Skin epidermis (tissue), 12 donors: ENCODE results near the gene DCLK3.

Source experiments
- H3K27ac ChIP-seq, 21 experiments: fragments of 200-600 bp; sonication (generic) in 11 of 21; one replicate each; pipeline ENCODE4 v1.5.0; 2020; ENCODE audit warnings: mild to moderate bottlenecking in 3 of 21, inconsistent platforms in 2 of 21, moderate library complexity in 2 of 21
- H3K4me3 ChIP-seq, 7 experiments: fragments of 200-600 bp; sonication (generic) in 2 of 7; one replicate each; pipeline ENCODE4 v1.5.0; 2020; ENCODE audit warnings: inconsistent platforms in 2 of 7, mild to moderate bottlenecking in 2 of 7, moderate library complexity in 1 of 7

DCLK3 gene

GRCh38 chr3:36763850-36764703, at the start of gene DCLK3:
Gene DCLK3 (minus strand): TSS chr3:36764553. CDS start chr3:36764263, 290 bp downstream.
- peak within 1 kb of the TSS in 6 of 7 experiments; percentile 7 to 46 (median 26) for H3K4me3 ChIP-seq
- H3K27ac ChIP-seq = no peak within 1 kb of the TSS

GRCh38 chr3:36813305-36813704, 49.0 kb upstream of the DCLK3 start:
- Histone ChIP-seq H3K4me3 (no peak overlapping the region), H3K27ac (peak overlapping the region in 6 of 21 experiments; percentile 10 to 50 (median 40))

- no peak overlapping the region for H3K27ac ChIP-seq
- no peak overlapping the region for H3K4me3 ChIP-seq
Measured at GRCh38 chr3:36812240-36812639, 47.9 kb upstream of the DCLK3 start.

- H3K4me3 ChIP-seq = no peak overlapping the region
- H3K27ac ChIP-seq = no peak overlapping the region
Measured at GRCh38 chr3:36811768-36812167, 47.4 kb upstream of the DCLK3 start.

- no peak overlapping the region for H3K27ac ChIP-seq
Measured at GRCh38 chr3:36804295-36805055, 40.1 kb upstream of the DCLK3 start.

GRCh38 chr3:36803091-36803791, 38.9 kb upstream of the DCLK3 start:
- H3K4me3 ChIP-seq = no peak overlapping the region
- H3K27ac ChIP-seq = no peak overlapping the region

More at GRCh38 chr3:36804295-36805055, 40.1 kb upstream of the DCLK3 start:
- no peak overlapping the region for H3K4me3 ChIP-seq

- H3K4me3 ChIP-seq = no peak overlapping the region
Measured at GRCh38 chr3:36800533-36801116, 36.3 kb upstream of the DCLK3 start.

GRCh38 chr3:36796881-36797280, 32.5 kb upstream of the DCLK3 start:
- Histone ChIP-seq H3K27ac (no peak overlapping the region), H3K4me3 (no peak overlapping the region)

More at GRCh38 chr3:36800533-36801116, 36.3 kb upstream of the DCLK3 start:
- no peak overlapping the region for H3K27ac ChIP-seq

GRCh38 chr3:36796161-36796560, 31.8 kb upstream of the DCLK3 start:
- no peak overlapping the region for H3K27ac ChIP-seq
- H3K4me3 ChIP-seq = no peak overlapping the region

GRCh38 chr3:36795622-36796021, 31.3 kb upstream of the DCLK3 start:
- no peak overlapping the region for H3K4me3 ChIP-seq
- no peak overlapping the region for H3K27ac ChIP-seq

- Histone ChIP-seq H3K27ac (no peak overlapping the region), H3K4me3 (no peak overlapping the region)
Measured at GRCh38 chr3:36792342-36792741, 28.0 kb upstream of the DCLK3 start.

- no peak overlapping the region for H3K4me3 ChIP-seq
- no peak overlapping the region for H3K27ac ChIP-seq
Measured at GRCh38 chr3:36790765-36791164, 26.4 kb upstream of the DCLK3 start.

- no peak overlapping the region for H3K27ac ChIP-seq
- H3K4me3 ChIP-seq = no peak overlapping the region
Measured at GRCh38 chr3:36786921-36787890, 22.9 kb upstream of the DCLK3 start.

- Histone ChIP-seq H3K27ac (peak overlapping the region in 1 of 21 experiments; percentile 31), H3K4me3 (no peak overlapping the region)
Measured at GRCh38 chr3:36784138-36784635, 19.8 kb upstream of the DCLK3 start.

GRCh38 chr3:36777424-36778218, 13.3 kb upstream of the DCLK3 start:
- Histone ChIP-seq H3K27ac (no peak overlapping the region), H3K4me3 (no peak overlapping the region)

GRCh38 chr3:36776436-36776835, 12.1 kb upstream of the DCLK3 start:
- Histone ChIP-seq H3K4me3 (no peak overlapping the region), H3K27ac (no peak overlapping the region)

GRCh38 chr3:36774052-36774451, 9.7 kb upstream of the DCLK3 start:
- no peak overlapping the region for H3K4me3 ChIP-seq
- no peak overlapping the region for H3K27ac ChIP-seq

GRCh38 chr3:36771931-36772330, 7.6 kb upstream of the DCLK3 start:
- Histone ChIP-seq H3K27ac (no peak overlapping the region), H3K4me3 (no peak overlapping the region)
